ENCODE results near the gene AMBRA1. TPM values are rescaled to one million over a fixed set of nuclear protein-coding genes. Genes with fewer than 3 reads are reported as not detected.

The AMBRA1 gene
- total and polyA plus RNA-seq, 2 donors: 8.7 to 20.6 TPM

DNA sequence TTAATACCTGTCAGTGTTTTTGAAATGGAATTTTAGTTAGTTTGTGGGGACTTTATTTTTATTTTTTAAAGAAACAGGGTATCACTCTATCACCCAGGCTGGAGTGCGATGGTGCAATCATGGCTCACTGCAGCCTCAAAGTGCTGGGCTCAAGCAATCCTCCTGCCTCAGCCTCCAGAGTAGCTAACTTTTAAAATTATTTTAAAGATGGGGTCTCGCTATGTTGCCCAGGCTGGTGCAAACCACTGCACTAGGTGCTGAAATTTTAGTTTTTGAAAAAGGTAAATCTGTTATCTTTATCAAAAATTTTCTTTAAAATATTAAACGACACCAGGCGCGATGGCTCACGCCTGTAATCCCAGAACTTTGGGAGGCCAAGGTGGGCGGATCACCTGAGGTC is 42.6 kb downstream of the AMBRA1 start:
- H3K36me3 ChIP-seq (ENCODE audit: control insufficient read depth in 2 of 2, insufficient read depth in 2 of 2, low read length in 1 of 2): peaks cover 13 to 14% of the 10 kb centered on the region in 2 donors
- no peaks in the 10 kb centered on the region for H3K4me1 ChIP-seq (ENCODE audit: control insufficient read depth in 2 of 2, insufficient read depth in 2 of 2, low read length in 2 of 2)
- H3K4me3 ChIP-seq (ENCODE audit: low read length in 2 of 2): no peak overlapping the region
- 99% methylated on average over 7 of the region's 7 CpGs for WGBS
- H3K27me3 ChIP-seq (ENCODE audit: control insufficient read depth in 2 of 2, insufficient read depth in 1 of 2, low read length in 1 of 2): no peaks in the 10 kb centered on the region
- DNase-seq (ENCODE audit: low read depth in 6 of 9, low spot score in 9 of 9): no peak
- no peaks in the 10 kb centered on the region for H3K9me3 ChIP-seq (ENCODE audit: control insufficient read depth in 2 of 2, insufficient read depth in 1 of 2, low read length in 1 of 2)
- no peak overlapping the region for H3K27ac ChIP-seq (ENCODE audit: low read depth in 1 of 2, low read length in 1 of 2)

DNA sequence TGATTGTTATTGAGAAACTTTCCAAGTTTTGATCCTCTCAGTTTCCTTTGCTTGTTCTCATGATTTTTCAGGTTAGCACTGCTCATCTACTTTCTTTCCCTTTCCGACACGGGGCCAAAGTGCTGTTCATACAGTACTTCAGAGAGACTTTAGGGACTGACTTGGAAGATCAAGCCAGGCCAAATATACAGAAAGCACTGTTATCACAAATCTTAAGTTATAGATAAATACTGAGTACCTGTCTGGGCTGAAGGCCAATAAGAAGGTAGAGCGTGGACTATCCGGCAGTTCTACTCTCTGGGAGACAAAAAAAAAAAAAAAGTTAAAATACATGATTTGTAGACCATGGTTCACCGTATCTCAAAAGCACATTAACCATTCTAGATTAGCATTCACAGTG is 46.2 kb downstream of the AMBRA1 start:
- WGBS: 97% methylated on average over 5 of the region's 5 CpGs
- no peak for DNase-seq (ENCODE audit: low read depth in 6 of 9, low spot score in 9 of 9)
- Histone ChIP-seq H3K27me3 (ENCODE audit: control insufficient read depth in 2 of 2, insufficient read depth in 1 of 2, low read length in 1 of 2) (no peaks in the 10 kb centered on the region), H3K4me3 (ENCODE audit: low read length in 2 of 2) (no peak overlapping the region), H3K36me3 (ENCODE audit: control insufficient read depth in 2 of 2, insufficient read depth in 2 of 2, low read length in 1 of 2) (peaks cover 38 to 47% of the 10 kb centered on the region in 2 donors), H3K4me1 (ENCODE audit: control insufficient read depth in 2 of 2, insufficient read depth in 2 of 2, low read length in 2 of 2) (no peaks in the 10 kb centered on the region), H3K27ac (ENCODE audit: low read depth in 1 of 2, low read length in 1 of 2) (no peak overlapping the region), H3K9me3 (ENCODE audit: control insufficient read depth in 2 of 2, insufficient read depth in 1 of 2, low read length in 1 of 2) (no peaks in the 10 kb centered on the region)

- DNase-seq (ENCODE audit: low read depth in 6 of 9, low spot score in 9 of 9): no peak
- Histone ChIP-seq H3K27ac (ENCODE audit: low read depth in 1 of 2, low read length in 1 of 2) (no peak overlapping the region), H3K36me3 (ENCODE audit: control insufficient read depth in 2 of 2, insufficient read depth in 2 of 2, low read length in 1 of 2) (peaks cover 55 to 76% of the 10 kb centered on the region in 2 donors), H3K4me3 (ENCODE audit: low read length in 2 of 2) (no peak overlapping the region), H3K27me3 (ENCODE audit: control insufficient read depth in 2 of 2, insufficient read depth in 1 of 2, low read length in 1 of 2) (no peaks in the 10 kb centered on the region), H3K9me3 (ENCODE audit: control insufficient read depth in 2 of 2, insufficient read depth in 1 of 2, low read length in 1 of 2) (no peaks in the 10 kb centered on the region), H3K4me1 (ENCODE audit: control insufficient read depth in 2 of 2, insufficient read depth in 2 of 2, low read length in 2 of 2) (no peaks in the 10 kb centered on the region)
- WGBS: 99% methylated on average over 1 of the region's 1 CpG
Measured at GRCh38 chr11:46543564-46543963, 50.3 kb downstream of the AMBRA1 start.

GRCh38 chr11:46541593-46542371 is 52.0 kb downstream of the AMBRA1 start:
- Histone ChIP-seq H3K4me3 (ENCODE audit: low read length in 2 of 2) (no peak overlapping the region), H3K4me1 (ENCODE audit: control insufficient read depth in 2 of 2, insufficient read depth in 2 of 2, low read length in 2 of 2) (peaks cover 0 to 3% of the 10 kb centered on the region in 2 donors), H3K27ac (ENCODE audit: low read depth in 1 of 2, low read length in 1 of 2) (no peak overlapping the region), H3K27me3 (ENCODE audit: control insufficient read depth in 2 of 2, insufficient read depth in 1 of 2, low read length in 1 of 2) (no peaks in the 10 kb centered on the region), H3K9me3 (ENCODE audit: control insufficient read depth in 2 of 2, insufficient read depth in 1 of 2, low read length in 1 of 2) (no peaks in the 10 kb centered on the region), H3K36me3 (ENCODE audit: control insufficient read depth in 2 of 2, insufficient read depth in 2 of 2, low read length in 1 of 2) (peaks cover 46 to 66% of the 10 kb centered on the region in 2 donors)
- no peak for DNase-seq (ENCODE audit: low read depth in 6 of 9, low spot score in 9 of 9)
- 93% methylated on average over 16 of the region's 16 CpGs for WGBS

GRCh38 chr11:46540807-46541206 is 53.0 kb downstream of the AMBRA1 start:
- Histone ChIP-seq H3K4me1 (ENCODE audit: control insufficient read depth in 2 of 2, insufficient read depth in 2 of 2, low read length in 2 of 2) (peaks cover 0 to 3% of the 10 kb centered on the region in 2 donors), H3K27ac (ENCODE audit: low read depth in 1 of 2, low read length in 1 of 2) (no peak overlapping the region), H3K36me3 (ENCODE audit: control insufficient read depth in 2 of 2, insufficient read depth in 2 of 2, low read length in 1 of 2) (peaks cover 38 to 58% of the 10 kb centered on the region in 2 donors), H3K9me3 (ENCODE audit: control insufficient read depth in 2 of 2, insufficient read depth in 1 of 2, low read length in 1 of 2) (no peaks in the 10 kb centered on the region), H3K27me3 (ENCODE audit: control insufficient read depth in 2 of 2, insufficient read depth in 1 of 2, low read length in 1 of 2) (no peaks in the 10 kb centered on the region), H3K4me3 (ENCODE audit: low read length in 2 of 2) (no peak overlapping the region)
- no peak for DNase-seq (ENCODE audit: low read depth in 6 of 9, low spot score in 9 of 9)
- WGBS: 99% methylated on average over 4 of the region's 4 CpGs

DNA sequence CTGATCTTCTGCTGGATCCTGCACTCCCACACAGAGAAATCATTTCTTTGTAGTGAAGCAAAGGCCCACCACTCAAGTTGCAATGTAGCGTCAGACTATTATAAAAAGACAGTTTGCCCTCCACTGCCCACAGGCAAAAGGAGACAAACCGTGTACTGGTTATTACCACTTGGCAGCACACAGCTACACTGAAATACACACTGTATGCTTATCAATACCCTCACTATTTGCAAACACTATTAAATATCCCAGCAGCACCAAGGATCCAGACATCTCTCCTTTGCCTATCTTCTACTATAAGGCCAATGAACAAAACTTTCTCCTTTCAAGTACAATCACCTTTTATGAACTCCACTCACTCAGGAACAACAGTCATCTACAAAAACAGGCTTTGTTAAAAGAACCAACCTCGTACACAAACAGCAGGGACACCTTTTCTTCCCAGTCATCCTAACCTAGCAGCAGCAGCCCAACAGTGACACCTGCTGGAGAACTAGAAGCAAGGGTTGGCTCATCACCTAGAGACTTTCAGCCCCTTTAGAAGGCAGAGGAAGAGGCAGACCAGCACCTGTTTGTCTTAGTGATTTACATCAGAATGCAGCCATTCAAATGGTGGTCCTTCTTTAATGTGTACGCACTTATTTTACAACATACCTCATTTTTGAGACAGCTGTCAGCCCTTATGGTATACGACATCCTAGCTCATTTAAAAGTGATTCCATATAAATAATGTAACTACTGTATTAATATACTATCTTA is 56.1 kb downstream of the AMBRA1 start:
- H3K9me3 ChIP-seq (ENCODE audit: control insufficient read depth in 2 of 2, insufficient read depth in 1 of 2, low read length in 1 of 2): no peaks in the 10 kb centered on the region
- H3K27me3 ChIP-seq (ENCODE audit: control insufficient read depth in 2 of 2, insufficient read depth in 1 of 2, low read length in 1 of 2): no peaks in the 10 kb centered on the region
- WGBS: 72% methylated on average over 5 of the region's 5 CpGs
- peak; percentile 46 to 91 (median 75) for DNase-seq (ENCODE audit: low read depth in 6 of 9, low spot score in 9 of 9)
- no peak overlapping the region for H3K27ac ChIP-seq (ENCODE audit: low read depth in 1 of 2, low read length in 1 of 2)
- no peak overlapping the region for H3K4me3 ChIP-seq (ENCODE audit: low read length in 2 of 2)
- H3K36me3 ChIP-seq (ENCODE audit: control insufficient read depth in 2 of 2, insufficient read depth in 2 of 2, low read length in 1 of 2): peaks cover 18 to 31% of the 10 kb centered on the region in 2 donors
- peaks cover 0 to 3% of the 10 kb centered on the region in 2 donors for H3K4me1 ChIP-seq (ENCODE audit: control insufficient read depth in 2 of 2, insufficient read depth in 2 of 2, low read length in 2 of 2)

GRCh38 chr11:46537121-46537520 is 56.7 kb downstream of the AMBRA1 start:
- H3K4me3 ChIP-seq (ENCODE audit: low read length in 2 of 2): no peak overlapping the region
- peaks cover 13 to 25% of the 10 kb centered on the region in 2 donors for H3K36me3 ChIP-seq (ENCODE audit: control insufficient read depth in 2 of 2, insufficient read depth in 2 of 2, low read length in 1 of 2)
- no peaks in the 10 kb centered on the region for H3K9me3 ChIP-seq (ENCODE audit: control insufficient read depth in 2 of 2, insufficient read depth in 1 of 2, low read length in 1 of 2)
- no peaks in the 10 kb centered on the region for H3K27me3 ChIP-seq (ENCODE audit: control insufficient read depth in 2 of 2, insufficient read depth in 1 of 2, low read length in 1 of 2)
- WGBS: 86% methylated on average over 2 of the region's 2 CpGs
- no peak overlapping the region for H3K27ac ChIP-seq (ENCODE audit: low read depth in 1 of 2, low read length in 1 of 2)
- peaks cover 0 to 3% of the 10 kb centered on the region in 2 donors for H3K4me1 ChIP-seq (ENCODE audit: control insufficient read depth in 2 of 2, insufficient read depth in 2 of 2, low read length in 2 of 2)
- DNase-seq (ENCODE audit: low read depth in 6 of 9, low spot score in 9 of 9): peak in 1 of 9 donors; percentile 37

DNA sequence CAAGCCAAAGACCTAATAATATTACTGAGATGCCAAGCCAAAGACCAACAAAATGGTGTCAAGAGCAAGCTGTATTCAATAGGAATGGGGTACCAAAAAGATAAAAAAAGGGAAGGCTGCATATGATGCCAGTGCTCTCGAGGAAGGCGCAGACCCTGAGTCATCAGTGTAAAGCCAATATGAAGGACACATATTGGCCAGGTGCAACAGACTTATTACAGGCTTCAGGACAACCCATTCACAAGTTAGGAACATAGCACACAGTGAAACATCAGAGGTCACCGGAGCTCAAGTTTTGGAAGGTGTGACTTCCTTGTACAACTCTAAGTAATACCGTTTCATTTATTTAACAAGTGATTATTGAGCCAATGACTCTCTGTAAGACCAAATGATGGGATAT is 58.1 kb downstream of the AMBRA1 start:
- WGBS: 98% methylated on average over 4 of the region's 4 CpGs
- no peak for DNase-seq (ENCODE audit: low read depth in 6 of 9, low spot score in 9 of 9)
- Histone ChIP-seq H3K27me3 (ENCODE audit: control insufficient read depth in 2 of 2, insufficient read depth in 1 of 2, low read length in 1 of 2) (no peaks in the 10 kb centered on the region), H3K27ac (ENCODE audit: low read depth in 1 of 2, low read length in 1 of 2) (no peak overlapping the region), H3K36me3 (ENCODE audit: control insufficient read depth in 2 of 2, insufficient read depth in 2 of 2, low read length in 1 of 2) (peaks cover 0 to 12% of the 10 kb centered on the region in 2 donors), H3K9me3 (ENCODE audit: control insufficient read depth in 2 of 2, insufficient read depth in 1 of 2, low read length in 1 of 2) (no peaks in the 10 kb centered on the region), H3K4me3 (ENCODE audit: low read length in 2 of 2) (no peak overlapping the region), H3K4me1 (ENCODE audit: control insufficient read depth in 2 of 2, insufficient read depth in 2 of 2, low read length in 2 of 2) (peaks cover 0 to 3% of the 10 kb centered on the region in 2 donors)

DNA sequence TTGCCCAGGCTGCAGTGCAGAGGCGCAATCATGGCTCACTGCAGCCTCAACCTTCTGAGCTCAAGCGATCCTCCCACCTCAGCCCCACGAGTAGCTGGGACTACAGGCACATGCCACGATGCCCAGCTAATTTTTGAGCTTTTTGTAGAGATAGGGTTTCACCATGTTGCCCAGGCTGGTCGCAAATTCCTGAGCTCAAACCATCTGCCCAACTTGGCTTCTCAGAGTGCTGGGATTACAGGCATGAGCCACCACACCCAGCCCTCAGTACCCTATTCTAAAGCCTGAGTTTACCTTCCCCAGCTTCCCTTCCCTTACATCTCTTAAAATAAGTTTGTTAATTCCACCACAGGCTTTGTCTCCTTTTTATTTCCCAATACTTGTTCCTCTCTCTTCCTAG is 59.1 kb downstream of the AMBRA1 start:
- Histone ChIP-seq H3K4me3 (ENCODE audit: low read length in 2 of 2) (no peak overlapping the region), H3K9me3 (ENCODE audit: control insufficient read depth in 2 of 2, insufficient read depth in 1 of 2, low read length in 1 of 2) (no peaks in the 10 kb centered on the region), H3K27me3 (ENCODE audit: control insufficient read depth in 2 of 2, insufficient read depth in 1 of 2, low read length in 1 of 2) (no peaks in the 10 kb centered on the region), H3K36me3 (ENCODE audit: control insufficient read depth in 2 of 2, insufficient read depth in 2 of 2, low read length in 1 of 2) (peaks cover 0 to 4% of the 10 kb centered on the region in 2 donors), H3K27ac (ENCODE audit: low read depth in 1 of 2, low read length in 1 of 2) (no peak overlapping the region), H3K4me1 (ENCODE audit: control insufficient read depth in 2 of 2, insufficient read depth in 2 of 2, low read length in 2 of 2) (peaks cover 0 to 3% of the 10 kb centered on the region in 2 donors)
- WGBS: 95% methylated on average over 5 of the region's 5 CpGs
- no peak for DNase-seq (ENCODE audit: low read depth in 6 of 9, low spot score in 9 of 9)
